RWPE2 (cell line): ENCODE measurements around the gene CIAPIN1.
A peak's percentile ranks its signal among the peaks of the same experiment; 100 is the strongest.

ENCODE experiments used
- ATAC-seq: fragments of 200-7000 bp; cut with Tn5 transposase; 3 replicates; pipeline ENCODE4 v1.9.1; 2021; ENCODE audit warnings: low read depth
- DNase-seq: peaks from one replicate; pipeline ENCODE4 v3.0.0-alpha.2; 2020; ENCODE audit warnings: low spot score
- H3K27ac ChIP-seq: fragments of 450-650 bp; 2 replicates; pipeline ENCODE4 v1.5.1; 2017; ENCODE audit warnings: mild to moderate bottlenecking; ENCODE audit not compliant: poor library complexity, severe bottlenecking
- H3K27me3 ChIP-seq: fragments of 250-450 bp; sonication (Bioruptor Pico); 2 replicates; pipeline ENCODE4 v1.5.1; 2021; ENCODE audit warnings: mild to moderate bottlenecking, moderate library complexity; ENCODE audit not compliant: insufficient read depth, poor library complexity, severe bottlenecking
- H3K36me3 ChIP-seq: fragments of 250-450 bp; sonication (Bioruptor Pico); 2 replicates; pipeline ENCODE4 v1.5.1; 2020; ENCODE audit warnings: low read depth, mild to moderate bottlenecking, moderate library complexity
- H3K4me1 ChIP-seq: fragments of 250-450 bp; sonication (Bioruptor Pico); 2 replicates; pipeline ENCODE4 v1.5.1; 2021; ENCODE audit warnings: mild to moderate bottlenecking, moderate library complexity; ENCODE audit not compliant: insufficient read depth, poor library complexity, severe bottlenecking
- H3K4me3 ChIP-seq: fragments of 250-450 bp; sonication (Bioruptor Pico); 2 replicates; pipeline ENCODE4 v1.5.1; 2021; ENCODE audit warnings: mild to moderate bottlenecking, moderate library complexity; ENCODE audit not compliant: severe bottlenecking
- H3K9me3 ChIP-seq: fragments of 250-450 bp; sonication (Bioruptor Pico); 2 replicates; pipeline ENCODE4 v1.5.1; 2021; ENCODE audit warnings: mild to moderate bottlenecking, moderate library complexity; ENCODE audit not compliant: severe bottlenecking
- TF ChIP-seq, protein P1 (sequence below): fragments of 450-650 bp; IDR thresholded peaks from one replicate; pipeline ENCODE4 v1.5.1; 2017; ENCODE audit warnings: mild to moderate bottlenecking, moderate library complexity; ENCODE audit not compliant: poor library complexity, severe bottlenecking

The CIAPIN1 gene

DNA sequence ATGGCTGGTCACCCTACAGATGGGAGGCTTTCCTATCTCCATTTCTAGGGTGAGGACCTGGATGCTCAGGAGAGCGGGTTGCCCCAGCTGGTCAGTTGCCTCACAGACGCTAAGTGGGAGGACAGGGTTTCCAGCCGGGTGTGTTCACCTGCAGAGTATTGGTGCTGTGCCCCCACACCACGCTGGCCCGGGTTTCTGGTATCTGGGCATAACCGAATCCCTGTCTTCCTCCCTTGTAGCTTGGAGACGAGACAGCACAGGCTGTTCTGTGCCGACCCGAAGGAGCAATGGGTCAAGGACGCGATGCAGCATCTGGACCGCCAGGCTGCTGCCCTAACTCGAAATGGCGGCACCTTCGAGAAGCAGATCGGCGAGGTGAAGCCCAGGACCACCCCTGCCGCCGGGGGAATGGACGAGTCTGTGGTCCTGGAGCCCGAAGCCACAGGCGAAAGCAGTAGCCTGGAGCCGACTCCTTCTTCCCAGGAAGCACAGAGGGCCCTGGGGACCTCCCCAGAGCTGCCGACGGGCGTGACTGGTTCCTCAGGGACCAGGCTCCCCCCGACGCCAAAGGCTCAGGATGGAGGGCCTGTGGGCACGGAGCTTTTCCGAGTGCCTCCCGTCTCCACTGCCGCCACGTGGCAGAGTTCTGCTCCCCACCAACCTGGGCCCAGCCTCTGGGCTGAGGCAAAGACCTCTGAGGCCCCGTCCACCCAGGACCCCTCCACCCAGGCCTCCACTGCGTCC, 65.2 kb downstream of the CIAPIN1 start:
- Histone ChIP-seq H3K9me3 (no peaks in the 10 kb centered on the region), H3K4me1 (peaks cover 24% of the 10 kb centered on the region), H3K4me3 (no peak overlapping the region), H3K27me3 (no peaks in the 10 kb centered on the region), H3K36me3 (no peaks in the 10 kb centered on the region), H3K27ac (no peak overlapping the region)
- no peak for DNase-seq
- TF ChIP-seq, protein P1, sequence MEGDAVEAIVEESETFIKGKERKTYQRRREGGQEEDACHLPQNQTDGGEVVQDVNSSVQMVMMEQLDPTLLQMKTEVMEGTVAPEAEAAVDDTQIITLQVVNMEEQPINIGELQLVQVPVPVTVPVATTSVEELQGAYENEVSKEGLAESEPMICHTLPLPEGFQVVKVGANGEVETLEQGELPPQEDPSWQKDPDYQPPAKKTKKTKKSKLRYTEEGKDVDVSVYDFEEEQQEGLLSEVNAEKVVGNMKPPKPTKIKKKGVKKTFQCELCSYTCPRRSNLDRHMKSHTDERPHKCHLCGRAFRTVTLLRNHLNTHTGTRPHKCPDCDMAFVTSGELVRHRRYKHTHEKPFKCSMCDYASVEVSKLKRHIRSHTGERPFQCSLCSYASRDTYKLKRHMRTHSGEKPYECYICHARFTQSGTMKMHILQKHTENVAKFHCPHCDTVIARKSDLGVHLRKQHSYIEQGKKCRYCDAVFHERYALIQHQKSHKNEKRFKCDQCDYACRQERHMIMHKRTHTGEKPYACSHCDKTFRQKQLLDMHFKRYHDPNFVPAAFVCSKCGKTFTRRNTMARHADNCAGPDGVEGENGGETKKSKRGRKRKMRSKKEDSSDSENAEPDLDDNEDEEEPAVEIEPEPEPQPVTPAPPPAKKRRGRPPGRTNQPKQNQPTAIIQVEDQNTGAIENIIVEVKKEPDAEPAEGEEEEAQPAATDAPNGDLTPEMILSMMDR = no peak
- ATAC-seq = no peak

- Histone ChIP-seq H3K27me3 (no peaks in the 10 kb centered on the region), H3K27ac (no peak overlapping the region), H3K4me1 (peaks cover 27% of the 10 kb centered on the region), H3K4me3 (no peak overlapping the region), H3K36me3 (no peaks in the 10 kb centered on the region), H3K9me3 (no peaks in the 10 kb centered on the region)
- TF ChIP-seq, protein P1 = no peak
- ATAC-seq = no peak
- DNase-seq = no peak
Observed at GRCh38 chr16:57380671-57381462, 66.3 kb downstream of the CIAPIN1 start.

DNA sequence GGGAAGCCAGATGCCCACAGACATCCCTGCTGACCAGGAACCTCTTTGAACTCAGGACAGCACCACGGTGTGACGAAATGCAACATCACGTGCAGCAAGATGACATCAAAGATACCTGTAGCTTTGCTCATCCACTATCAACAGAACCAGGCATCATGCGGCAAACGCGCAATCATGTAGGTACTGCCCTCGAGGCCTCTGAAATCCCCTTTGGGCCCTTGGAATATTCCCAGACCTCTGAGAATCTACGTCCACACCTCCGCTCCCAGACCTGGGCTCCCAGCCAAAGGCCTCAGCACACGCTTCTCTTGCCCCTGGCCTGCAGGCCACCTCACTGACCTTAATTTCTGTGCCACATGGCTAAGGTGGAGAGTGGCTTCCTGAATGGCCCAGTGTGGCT, 67.6 kb downstream of the CIAPIN1 start:
- no peak overlapping the region for H3K27ac ChIP-seq
- ATAC-seq (peak; percentile 8; the same call in 2 of the 3 replicates), DNase-seq (peak; percentile 74)
- H3K4me3 ChIP-seq = no peak overlapping the region
- H3K9me3 ChIP-seq = no peaks in the 10 kb centered on the region
- H3K36me3 ChIP-seq = no peaks in the 10 kb centered on the region
- no peaks in the 10 kb centered on the region for H3K27me3 ChIP-seq
- H3K4me1 ChIP-seq = peaks cover 29% of the 10 kb centered on the region
- TF ChIP-seq, protein P1 = no peak
